HUES64 (cell line): Measurements from ENCODE around the gene NINJ1.

Source experiments
- H3K27ac ChIP-seq: 2 replicates; pipeline ENCODE4 v1.7.0; 2013; ENCODE audit warnings: low read depth, low read length, inconsistent platforms
- H3K27me3 ChIP-seq: 2 replicates; pipeline ENCODE4 v1.6.1; 2013; ENCODE audit warnings: mild to moderate bottlenecking, low read length; ENCODE audit not compliant: insufficient read depth
- H3K36me3 ChIP-seq: 2 replicates; pipeline ENCODE4 v1.6.1; 2013; ENCODE audit warnings: mild to moderate bottlenecking, low read length; ENCODE audit not compliant: insufficient read depth
- H3K4me1 ChIP-seq: 2 replicates; pipeline ENCODE4 v1.6.1; 2013; ENCODE audit warnings: mild to moderate bottlenecking, low read length, moderate library complexity; ENCODE audit not compliant: insufficient read depth
- H3K4me3 ChIP-seq: 2 replicates; pipeline ENCODE4 v1.5.1; 2013; ENCODE audit warnings: mild to moderate bottlenecking, low read length, moderate library complexity
- H3K9ac ChIP-seq: 2 replicates; pipeline ENCODE4 v1.6.1; 2013; ENCODE audit warnings: mild to moderate bottlenecking, low read depth, low read length
- H3K9me3 ChIP-seq: 2 replicates; pipeline ENCODE4 v1.6.1; 2013; ENCODE audit warnings: low read depth, low read length; ENCODE audit not compliant: insufficient read depth
- WGBS: fragments of 150-250, 120-280 bp; methylation state at CpG from one replicate; pipeline ENCODE4 v1.1.7; 2013; ENCODE audit warnings: missing lambda C conversion rate; 5-methylcytosine and 5-hydroxymethylcytosine counted together

The NINJ1 gene

DNA sequence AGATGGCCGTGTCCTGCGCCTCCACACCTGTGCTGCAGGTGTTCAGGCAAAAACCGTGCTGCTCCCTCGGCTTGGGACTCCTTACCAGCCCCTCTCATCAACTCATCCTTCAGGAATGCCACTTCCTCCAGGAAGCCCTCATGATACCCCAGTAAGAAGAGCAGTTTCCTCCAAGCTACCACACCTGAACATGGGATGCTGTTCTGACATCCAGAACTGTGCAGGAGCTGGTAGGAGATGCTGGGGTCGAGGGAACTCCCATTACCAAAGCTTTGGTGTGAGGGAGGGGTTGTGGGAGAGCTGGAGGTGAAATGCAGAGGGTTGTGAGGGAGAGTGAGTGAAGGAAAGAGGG, 19.1 kb downstream of the NINJ1 start:
- no peak overlapping the region for H3K9ac ChIP-seq
- peaks cover 8% of the 10 kb centered on the region; the same call in 1 of the 2 replicates for H3K4me1 ChIP-seq
- 88% methylated on average over 5 of the region's 5 CpGs for WGBS
- no peaks in the 10 kb centered on the region for H3K9me3 ChIP-seq
- no peaks in the 10 kb centered on the region for H3K36me3 ChIP-seq
- no peak overlapping the region for H3K4me3 ChIP-seq
- H3K27me3 ChIP-seq = no peaks in the 10 kb centered on the region
- H3K27ac ChIP-seq = no peak overlapping the region

DNA sequence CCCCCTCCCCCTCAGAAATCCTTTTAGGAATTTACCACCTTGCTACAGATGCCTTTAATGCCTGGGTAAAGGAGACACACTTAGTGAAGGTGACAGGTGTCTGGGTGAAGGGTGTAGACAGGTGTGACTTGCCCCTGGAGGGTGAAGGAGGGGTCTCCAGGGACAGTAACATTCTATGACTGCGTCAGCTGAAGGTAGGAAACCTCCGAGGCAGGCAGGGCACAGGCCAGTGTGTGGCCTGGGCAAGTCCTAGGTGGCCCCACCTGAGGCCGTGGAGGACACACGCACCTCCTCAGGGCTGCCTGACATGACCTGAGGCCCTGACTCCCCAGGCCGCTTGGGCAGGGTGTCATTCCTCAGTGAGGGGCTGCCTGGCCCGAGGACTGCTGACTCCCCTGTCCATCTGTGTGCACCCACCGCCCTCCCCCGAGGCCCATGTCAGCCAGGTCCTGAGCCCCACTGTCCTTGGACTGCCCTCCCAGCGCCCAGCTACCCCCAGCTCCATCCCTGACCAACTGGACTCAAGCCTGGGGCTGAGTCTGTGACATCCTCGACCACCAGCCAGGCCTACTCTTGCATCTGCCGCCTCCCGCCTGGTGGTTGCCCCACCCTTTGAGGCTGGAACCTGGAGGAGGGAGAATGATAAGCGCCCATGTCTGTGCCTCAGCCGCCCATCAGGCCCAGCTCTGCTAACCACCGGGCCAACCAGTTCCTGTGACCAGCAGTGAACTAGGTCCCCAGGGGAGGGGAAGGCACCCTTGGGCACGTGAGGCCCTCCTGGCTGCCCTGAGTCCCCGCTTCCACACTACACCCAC, 19.7 kb downstream of the NINJ1 start:
- no peak overlapping the region for H3K9ac ChIP-seq
- H3K27me3 ChIP-seq = no peaks in the 10 kb centered on the region
- no peaks in the 10 kb centered on the region for H3K36me3 ChIP-seq
- WGBS = 89% methylated on average over 17 of the region's 17 CpGs
- H3K27ac ChIP-seq = no peak overlapping the region
- H3K4me3 ChIP-seq = no peak overlapping the region
- peaks cover 8% of the 10 kb centered on the region; the same call in 1 of the 2 replicates for H3K4me1 ChIP-seq
- H3K9me3 ChIP-seq = no peaks in the 10 kb centered on the region

DNA sequence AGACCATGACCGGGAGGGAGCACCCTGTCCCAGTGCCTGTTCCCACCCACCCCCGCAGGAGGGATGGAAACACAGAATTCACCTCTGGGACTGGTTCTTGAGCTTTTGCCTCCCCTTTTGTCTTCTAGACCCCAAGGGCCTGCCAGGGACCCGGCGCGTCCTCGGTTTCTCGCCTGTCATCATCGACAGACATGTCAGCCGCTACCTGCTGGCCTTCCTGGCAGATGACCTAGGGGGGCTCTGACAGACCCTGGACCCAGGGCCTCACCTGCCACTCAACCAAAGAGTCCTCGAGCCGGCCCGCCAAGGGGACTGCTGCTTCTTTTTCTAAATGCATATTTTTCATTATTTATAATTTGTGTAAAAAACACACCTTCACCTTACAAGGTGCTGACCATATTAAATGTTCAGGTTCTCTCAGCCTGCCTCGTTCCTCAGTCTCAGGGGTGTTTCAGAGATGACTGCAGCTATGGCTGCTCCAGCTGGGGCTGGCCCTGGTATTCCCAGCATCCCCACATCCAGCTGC, 21.1 kb downstream of the NINJ1 start:
- H3K36me3 ChIP-seq = no peaks in the 10 kb centered on the region
- peaks cover 8% of the 10 kb centered on the region; the same call in 1 of the 2 replicates for H3K4me1 ChIP-seq
- WGBS = 87% methylated on average over 11 of the region's 13 CpGs
- no peak overlapping the region for H3K4me3 ChIP-seq
- H3K9me3 ChIP-seq = no peaks in the 10 kb centered on the region
- no peak overlapping the region for H3K27ac ChIP-seq
- H3K9ac ChIP-seq = no peak overlapping the region
- H3K27me3 ChIP-seq = no peaks in the 10 kb centered on the region

DNA sequence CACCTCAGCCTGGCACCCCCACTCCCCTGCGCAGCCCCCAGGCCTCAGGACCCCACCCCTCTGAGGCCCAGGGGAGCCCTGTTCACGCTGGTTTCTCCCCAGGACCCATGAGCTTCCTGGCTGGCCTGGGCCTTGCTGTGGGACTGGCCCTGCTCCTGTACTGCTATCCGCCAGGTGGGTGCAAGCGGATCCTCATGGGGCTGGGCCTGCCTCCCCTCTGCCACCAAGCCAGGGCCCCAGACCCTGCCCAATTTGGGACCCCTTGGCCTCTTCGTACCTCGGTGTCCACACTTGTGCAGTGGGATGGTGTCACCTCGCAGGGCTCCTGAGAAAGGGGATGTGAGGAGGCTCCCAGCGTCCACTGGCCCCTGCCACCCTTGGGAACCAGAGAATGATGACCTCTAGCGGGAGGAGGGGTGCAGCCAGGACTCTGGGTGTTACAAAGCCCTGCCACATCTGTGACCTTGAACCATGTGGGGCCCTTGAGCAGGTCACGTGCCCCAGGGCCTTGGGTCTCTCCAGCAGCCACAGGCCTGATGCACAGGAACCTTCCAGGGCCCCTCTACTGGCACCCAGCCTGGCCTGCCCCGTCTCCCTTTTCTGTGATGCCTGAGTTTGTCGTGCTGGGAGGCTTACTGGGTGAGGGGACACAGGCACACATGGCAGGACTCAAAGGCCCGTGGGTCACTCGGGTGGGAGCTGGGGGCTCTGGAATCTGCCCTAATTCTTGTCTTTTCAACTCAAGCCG, 21.8 kb downstream of the NINJ1 start:
- Histone ChIP-seq H3K27ac (no peak overlapping the region), H3K4me1 (peaks cover 8% of the 10 kb centered on the region; the same call in 1 of the 2 replicates), H3K9me3 (no peaks in the 10 kb centered on the region), H3K4me3 (no peak overlapping the region), H3K27me3 (no peaks in the 10 kb centered on the region), H3K9ac (no peak overlapping the region), H3K36me3 (no peaks in the 10 kb centered on the region)
- 89% methylated on average over 15 of the region's 15 CpGs for whole genome bisulfite sequencing

DNA sequence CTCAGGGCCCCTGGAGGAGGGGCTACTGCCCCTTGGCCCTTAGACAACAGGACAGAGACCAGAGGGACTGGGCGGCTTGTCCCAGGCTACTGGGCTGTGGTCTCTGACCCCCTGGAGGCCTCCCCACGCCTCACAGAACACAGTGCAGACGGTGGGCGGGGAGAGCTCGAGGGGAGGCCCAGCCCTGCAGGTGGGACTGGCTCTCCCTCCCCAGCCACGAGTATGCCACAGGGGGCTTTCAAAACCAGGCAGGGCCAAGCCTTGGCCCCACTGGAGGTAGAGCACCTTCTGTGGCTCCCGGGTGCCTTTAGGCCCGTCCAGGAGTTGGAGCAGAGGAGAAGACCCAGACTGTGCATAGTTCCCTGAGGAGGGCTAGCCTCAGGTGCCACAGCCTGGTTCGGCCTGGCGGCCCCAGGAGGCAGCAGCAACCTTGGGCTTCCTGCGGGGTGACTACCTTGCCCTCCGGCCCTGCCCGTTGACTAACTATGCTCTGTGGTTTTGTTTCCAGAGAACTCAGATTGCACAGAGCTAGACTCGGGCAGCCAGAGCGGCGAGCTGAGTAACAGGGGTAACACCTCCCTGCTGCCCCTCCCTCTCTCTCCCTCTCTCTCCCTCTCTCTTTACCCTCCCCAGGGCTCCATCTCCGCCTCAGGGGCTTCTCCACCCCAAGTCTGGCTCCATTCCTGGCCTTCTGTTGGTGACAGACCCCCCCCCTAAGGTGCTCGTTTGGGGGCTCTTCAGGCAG, 22.5 kb downstream of the NINJ1 start:
- Histone ChIP-seq H3K9me3 (no peaks in the 10 kb centered on the region), H3K4me1 (peaks cover 6% of the 10 kb centered on the region; the same call in 1 of the 2 replicates), H3K9ac (no peak overlapping the region), H3K4me3 (no peak overlapping the region), H3K27ac (no peak overlapping the region), H3K27me3 (no peaks in the 10 kb centered on the region), H3K36me3 (no peaks in the 10 kb centered on the region)
- WGBS = 91% methylated on average over 18 of the region's 18 CpGs

DNA sequence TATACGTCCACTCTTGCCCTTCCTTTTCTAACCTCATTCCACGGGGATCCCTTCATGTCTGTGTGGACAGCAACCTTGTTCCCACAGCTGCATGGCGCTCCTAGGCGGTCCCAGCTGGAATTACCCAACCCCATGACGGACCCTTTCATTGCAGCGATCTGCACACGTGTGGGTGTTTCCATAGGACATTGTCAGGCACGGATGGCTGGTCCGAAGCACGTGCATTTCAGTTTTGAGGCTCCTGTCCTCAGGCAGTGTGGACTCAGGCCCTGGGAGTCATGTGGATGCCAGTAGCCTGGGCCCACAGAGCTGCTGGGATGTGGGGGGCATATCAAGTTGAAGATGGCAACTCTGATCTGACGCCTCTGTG, 23.1 kb downstream of the NINJ1 start:
- no peak overlapping the region for H3K27ac ChIP-seq

DNA sequence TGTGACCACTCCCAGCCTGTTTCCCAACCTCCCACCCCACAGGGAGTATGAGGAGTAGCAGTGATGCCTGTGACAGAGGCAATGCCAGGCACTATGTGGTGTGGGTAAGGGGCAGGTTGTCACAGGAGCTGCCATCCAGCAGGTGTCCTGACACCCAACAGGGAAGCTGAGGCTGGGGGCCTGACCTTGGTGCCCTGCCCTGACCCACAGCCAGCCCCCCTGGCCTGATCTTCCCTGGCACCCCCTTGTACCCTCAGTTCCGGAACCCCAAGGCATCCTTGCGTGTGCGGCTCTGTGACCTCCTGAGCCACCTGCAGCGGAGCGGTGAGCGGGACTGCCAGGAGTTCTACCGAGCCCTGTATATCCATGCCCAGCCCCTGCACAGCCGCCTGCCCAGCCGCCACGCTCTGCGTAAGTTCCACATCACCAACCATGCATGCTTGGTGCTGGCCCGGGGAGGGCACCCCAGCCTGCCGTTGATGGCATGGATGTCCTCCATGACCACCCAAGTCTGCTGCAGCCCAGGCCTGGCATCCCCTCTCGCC, 23.7 kb downstream of the NINJ1 start:
- H3K27me3 ChIP-seq = no peaks in the 10 kb centered on the region
- 97% methylated on average over 14 of the region's 14 CpGs for WGBS
- H3K4me1 ChIP-seq = no peaks in the 10 kb centered on the region
- H3K9me3 ChIP-seq = no peaks in the 10 kb centered on the region
- H3K4me3 ChIP-seq = no peak overlapping the region
- no peaks in the 10 kb centered on the region for H3K36me3 ChIP-seq
- H3K9ac ChIP-seq = no peak overlapping the region
- H3K27ac ChIP-seq = no peak overlapping the region

More for the DNA sequence above, 23.1 kb downstream of the NINJ1 start:
- H3K36me3 ChIP-seq = no peaks in the 10 kb centered on the region
- 94% methylated on average over 11 of the region's 11 CpGs for WGBS
- no peaks in the 10 kb centered on the region for H3K9me3 ChIP-seq
- 0 out of 2 replicates have a peak, but pooled peaks cover under 1% of the 10 kb centered on the region for H3K4me1 ChIP-seq
- no peak overlapping the region for H3K9ac ChIP-seq
- no peaks in the 10 kb centered on the region for H3K27me3 ChIP-seq
- H3K4me3 ChIP-seq = no peak overlapping the region

DNA sequence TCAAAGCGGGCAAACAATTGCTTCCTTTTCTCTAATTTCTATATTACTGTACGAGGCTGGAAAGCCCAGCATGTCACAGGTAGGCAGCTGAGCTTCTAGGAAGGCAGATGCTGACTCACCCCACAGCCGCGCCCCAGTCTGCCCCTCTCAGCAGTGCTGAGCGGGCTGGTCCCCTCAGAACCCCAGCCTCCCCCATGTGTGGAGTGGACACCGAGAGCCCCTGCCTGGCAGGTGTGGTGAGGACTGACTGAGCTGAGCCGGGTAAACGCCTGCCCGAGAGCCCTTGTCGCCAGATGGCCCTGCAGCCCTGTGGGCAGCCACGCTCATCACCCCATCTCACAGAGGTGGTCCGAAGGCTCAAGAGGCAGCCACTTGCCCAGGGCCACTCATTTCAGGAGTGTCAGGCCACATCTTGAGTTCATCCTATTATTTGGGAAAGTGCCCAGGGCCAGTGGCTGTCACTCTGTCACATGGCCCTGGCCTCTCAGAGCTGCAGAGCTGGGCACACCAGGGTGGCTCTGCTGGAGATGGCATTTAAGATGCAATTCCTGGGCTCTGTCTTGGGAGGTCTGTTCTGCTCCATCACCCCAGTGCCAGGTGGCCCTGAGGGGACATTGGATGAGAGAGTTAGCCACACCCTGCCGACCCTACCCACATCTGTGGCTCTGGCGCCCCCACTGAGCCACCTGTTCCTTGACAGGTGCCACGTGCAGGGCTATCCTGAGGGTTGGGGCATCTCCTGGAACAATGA, 25.6 kb downstream of the NINJ1 start:
- H3K27ac ChIP-seq = no peak overlapping the region
- no peaks in the 10 kb centered on the region for H3K36me3 ChIP-seq
- H3K27me3 ChIP-seq = no peaks in the 10 kb centered on the region
- no peaks in the 10 kb centered on the region for H3K9me3 ChIP-seq
- WGBS = 90% methylated on average over 15 of the region's 15 CpGs
- no peaks in the 10 kb centered on the region for H3K4me1 ChIP-seq
- H3K9ac ChIP-seq = no peak overlapping the region
- H3K4me3 ChIP-seq = no peak overlapping the region

DNA sequence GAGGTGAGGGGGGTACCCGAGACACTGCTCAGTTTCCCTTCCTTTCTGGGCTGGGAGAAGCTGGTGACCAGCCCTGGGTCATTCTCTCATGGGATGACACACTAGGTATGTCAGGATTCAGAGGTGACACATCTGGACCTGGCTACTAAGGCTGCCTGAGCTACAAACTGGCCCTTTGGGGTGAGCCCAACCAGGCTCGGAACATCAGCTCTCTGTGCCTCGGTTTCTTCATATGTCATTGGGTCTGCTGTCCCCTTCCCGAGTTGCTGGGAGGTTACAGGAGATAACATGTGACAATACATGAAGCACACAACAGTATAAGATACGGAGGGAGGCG, 26.3 kb downstream of the NINJ1 start:
- Histone ChIP-seq H3K36me3 (no peaks in the 10 kb centered on the region), H3K9ac (no peak overlapping the region), H3K9me3 (no peaks in the 10 kb centered on the region), H3K4me3 (no peak overlapping the region), H3K27ac (no peak overlapping the region), H3K4me1 (no peaks in the 10 kb centered on the region), H3K27me3 (no peaks in the 10 kb centered on the region)
- 92% methylated on average over 6 of the region's 6 CpGs for WGBS

DNA sequence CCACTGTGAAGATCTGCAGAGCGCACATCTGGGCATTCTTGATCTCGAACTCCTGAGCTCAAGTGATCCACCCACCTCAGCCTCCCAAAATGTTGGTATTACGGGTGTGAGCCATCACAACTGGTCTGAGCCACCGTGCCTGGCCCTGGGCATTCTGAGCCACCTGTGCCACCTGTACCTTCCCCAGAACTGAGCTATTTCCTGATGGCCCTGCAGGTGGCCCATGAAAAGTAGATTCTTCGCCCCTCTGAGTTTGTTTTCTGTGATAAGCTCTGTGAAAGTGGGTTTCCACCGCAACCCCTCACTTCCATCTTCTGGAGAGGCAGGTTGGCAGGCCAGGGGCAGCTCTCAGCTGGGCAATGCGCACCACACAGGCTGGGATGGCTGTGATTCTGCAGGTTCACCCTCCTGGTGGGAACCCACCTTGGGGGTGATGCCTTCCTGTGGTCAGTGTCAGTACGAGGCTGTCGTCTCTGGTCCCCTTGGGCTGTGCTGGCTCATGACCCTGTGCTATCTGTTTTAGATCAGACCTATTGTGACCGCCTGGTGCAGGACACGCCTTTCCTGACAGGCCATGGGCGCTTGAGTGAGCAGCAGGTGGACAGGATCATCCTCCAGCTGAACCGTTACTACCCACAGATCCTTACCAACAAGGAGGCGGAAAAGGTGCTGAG, 26.8 kb downstream of the NINJ1 start:
- Histone ChIP-seq H3K36me3 (no peaks in the 10 kb centered on the region), H3K4me1 (no peaks in the 10 kb centered on the region), H3K27ac (no peak overlapping the region), H3K9me3 (no peaks in the 10 kb centered on the region), H3K27me3 (no peaks in the 10 kb centered on the region), H3K9ac (no peak overlapping the region), H3K4me3 (no peak overlapping the region)
- WGBS = 92% methylated on average over 14 of the region's 14 CpGs
